IPS DF 19.7 (cell line): ENCODE results near the gene KIRREL3.

Experiments
- DNase-seq: peaks from one replicate; pipeline ENCODE4 v3.0.0-alpha.2; 2013; ENCODE audit warnings: low read depth, low spot score

The KIRREL3 gene

DNA sequence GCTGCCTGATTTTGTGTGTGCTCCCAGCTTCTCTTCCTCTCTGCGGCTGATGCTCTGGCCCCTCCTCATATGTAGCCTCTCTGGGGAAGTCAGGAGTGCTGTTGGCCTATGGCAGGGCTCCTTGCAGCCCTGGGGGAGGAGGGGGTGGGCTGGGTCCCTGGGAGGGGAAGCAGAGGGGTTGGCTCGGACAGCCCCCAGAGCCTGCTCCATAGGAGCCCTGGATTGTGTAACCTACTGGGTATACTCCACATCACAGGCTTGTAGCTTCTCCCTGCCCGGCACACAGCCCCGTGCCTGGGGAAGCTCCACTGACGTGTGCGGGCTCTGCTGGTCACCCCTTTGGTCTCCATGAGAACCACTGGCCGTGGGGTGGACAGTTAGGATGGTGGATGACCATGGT lies 531.3 kb downstream of the KIRREL3 start:
- DNase-seq: no peak

DNA sequence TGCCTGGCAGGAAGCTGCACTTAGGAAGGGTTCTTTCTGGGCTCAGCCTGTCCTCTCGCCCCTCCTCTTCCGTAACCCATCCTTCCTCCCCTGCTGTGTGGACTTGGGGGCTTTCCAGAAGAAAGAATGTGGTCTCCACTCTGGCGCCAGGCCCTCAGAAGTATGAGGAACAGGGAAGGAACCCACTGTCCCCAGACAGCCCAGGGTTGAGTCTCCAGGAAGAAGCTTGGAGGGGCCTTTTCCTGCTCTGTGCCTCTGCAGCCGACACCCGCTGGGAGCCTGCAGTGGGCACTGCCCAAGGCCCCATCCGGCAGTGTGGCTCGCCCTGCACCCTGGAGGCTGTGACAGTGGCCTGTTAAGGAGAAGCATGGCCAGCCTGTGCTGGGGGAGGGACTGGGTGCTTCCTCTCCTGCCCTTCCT lies 532.5 kb downstream of the KIRREL3 start:
- DNase-seq: no peak

DNA sequence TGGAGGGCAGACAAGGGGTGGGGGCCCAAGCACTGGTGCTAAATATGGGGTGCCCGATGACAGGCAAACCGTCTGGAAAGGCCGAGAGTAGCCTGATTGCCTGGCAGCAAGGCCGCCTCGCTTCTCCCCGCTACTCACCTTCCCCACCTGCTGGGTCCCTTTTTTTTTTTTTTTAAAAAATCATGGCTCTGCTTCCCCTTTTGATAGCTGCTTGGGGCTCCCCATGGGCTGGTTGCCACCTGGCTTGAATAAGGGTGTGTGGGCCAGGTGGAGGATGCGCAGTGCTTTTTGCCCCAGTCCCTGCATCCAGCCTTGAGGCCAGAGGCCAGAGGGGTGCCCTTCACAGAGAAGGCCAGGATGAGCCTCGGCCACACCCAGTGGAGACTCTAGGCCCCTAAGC lies 533.1 kb downstream of the KIRREL3 start:
- DNase-seq: no peak

DNA sequence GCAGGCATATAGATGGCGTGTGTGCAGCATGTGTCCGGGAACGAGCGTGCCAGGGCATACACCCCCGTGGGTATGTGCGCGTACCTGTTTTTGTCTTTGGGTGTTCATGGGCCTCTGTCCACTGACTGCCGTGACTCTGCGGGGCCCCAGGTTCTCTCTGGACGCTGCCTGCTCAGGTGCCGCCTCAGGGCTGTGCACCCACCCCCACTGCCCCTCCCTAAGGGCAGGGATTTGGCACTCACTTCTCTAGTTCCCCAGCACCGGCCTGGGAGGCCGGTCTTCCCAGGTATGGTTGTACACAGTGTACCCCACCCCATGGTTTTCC lies 533.6 kb downstream of the KIRREL3 start:
- DNase-seq: no peak

DNA sequence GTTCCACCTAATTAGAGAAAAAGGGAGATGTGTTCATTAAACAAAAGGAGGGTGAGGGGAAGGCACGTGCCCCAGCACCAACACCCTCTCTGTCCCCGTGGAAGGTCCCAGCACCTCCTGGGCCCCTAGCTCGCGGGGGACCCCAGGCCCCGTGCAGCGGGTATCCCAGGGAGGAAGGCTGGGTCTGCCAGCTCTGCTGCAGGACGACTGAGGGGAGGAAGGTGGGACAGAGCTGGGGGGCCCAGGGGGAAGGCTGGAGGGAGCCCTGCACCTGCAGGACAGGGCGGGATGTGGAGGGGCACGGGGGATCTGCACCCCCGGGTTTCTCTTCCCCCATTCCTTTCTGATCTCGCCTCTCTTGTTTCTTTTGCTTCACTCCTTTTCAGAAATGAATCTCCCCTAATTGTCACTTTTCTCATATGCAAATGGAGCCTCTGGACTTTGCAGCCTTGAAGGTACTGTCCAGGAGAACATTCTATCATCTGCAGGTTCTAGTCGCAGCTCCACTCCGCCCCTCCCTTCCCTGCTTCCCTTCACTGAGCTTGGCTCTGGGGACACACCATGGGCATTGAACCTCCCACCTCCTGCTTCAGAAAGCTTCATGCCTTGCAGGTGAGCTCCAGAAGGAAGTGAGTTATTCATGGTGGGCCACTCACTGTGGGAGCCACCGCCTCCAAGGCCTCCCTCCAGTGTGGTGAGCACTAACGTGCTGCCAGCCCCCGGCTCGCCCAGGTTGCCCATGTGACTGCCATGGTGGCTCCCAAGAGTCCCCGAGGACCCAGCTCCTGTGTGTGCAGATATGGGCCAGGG lies 534.1 kb downstream of the KIRREL3 start:
- no peak for DNase-seq

DNA sequence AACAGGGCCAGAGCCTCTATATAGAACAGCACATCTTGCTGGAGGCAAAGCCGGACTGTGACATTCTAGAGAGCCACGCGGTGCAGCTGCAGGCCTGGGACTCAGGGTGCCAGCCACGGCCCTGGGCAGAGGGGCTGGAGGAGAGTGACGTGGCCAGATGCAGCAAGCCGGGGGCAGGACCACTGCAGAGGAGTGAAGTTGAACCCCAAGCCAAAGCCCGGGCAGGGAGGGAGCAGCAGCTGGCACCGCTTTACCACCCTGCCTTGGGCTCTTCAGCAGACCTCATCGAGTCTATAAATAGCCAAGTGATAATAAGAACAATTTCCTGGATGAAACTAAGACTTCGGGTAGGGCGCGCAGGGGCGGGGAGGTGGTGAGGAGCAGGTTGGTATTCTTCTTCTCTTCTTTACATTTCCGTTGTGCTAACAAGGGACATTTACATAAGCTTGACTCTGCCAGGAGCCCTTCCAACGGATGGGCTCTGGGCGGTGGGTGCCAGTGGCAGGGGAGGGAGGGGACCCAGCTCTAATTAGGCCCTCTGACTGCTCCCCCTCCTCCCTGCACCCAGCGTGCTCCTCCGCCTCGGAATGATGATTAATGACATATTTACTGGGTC lies 534.9 kb downstream of the KIRREL3 start:
- DNase-seq: no peak

DNA sequence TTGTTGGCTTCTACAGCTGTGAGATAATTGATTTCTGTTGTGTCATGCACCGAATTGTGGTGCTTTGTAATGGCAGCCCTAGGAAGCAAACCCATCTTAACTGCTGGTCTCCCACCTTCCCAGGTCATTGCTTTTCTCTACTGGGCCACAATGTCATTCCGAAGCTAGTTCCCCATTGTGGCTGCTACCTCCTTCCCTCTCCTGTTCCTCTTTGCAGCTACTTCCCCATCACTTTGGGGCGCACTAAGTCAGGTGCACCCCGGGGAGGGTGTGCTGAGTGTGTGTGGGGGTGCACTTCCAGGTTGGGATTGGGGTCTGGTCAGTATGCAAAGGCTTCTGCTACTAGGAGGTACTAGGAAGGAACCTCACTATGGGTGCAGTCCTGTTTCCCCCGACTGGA lies 535.8 kb downstream of the KIRREL3 start:
- DNase-seq: no peak

DNA sequence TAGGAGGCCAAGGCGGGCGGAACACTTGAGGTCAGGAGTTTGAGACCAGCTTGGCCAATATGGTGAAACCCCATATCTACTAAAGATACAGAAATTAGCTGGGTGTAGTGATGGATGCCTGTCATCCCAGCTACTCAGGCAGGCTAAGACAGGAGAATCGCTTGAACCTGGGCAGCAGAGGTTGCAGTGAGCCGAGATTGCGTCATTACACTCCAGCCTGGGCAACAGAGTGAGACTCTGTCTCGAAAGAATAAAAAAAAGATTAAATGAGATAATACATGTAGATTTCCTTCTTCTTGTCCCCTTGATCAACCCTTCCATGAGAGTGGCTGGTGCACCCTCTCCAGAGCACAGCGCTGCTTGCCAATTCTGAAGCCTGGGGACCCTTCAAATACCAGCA lies 538.1 kb downstream of the KIRREL3 start:
- DNase-seq: no peak

DNA sequence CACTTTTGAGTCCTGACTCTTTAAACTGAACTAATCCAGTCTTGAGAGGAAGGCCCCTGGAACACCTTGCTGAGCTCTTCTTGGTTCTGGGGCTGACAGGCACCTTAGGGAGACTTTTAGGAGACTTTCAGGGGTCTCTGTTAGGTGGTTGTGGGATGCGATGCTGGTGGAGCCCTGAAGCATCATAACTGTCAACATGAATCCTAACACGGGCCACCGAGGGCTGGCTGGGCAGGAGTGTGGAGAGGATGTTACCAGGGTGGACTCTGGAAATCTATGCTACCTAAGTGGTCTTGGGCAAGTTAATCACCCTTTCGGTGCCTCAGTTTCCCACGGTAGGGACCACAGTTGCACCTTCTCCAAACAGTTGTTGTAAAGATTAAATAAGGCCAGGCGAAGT lies 538.6 kb downstream of the KIRREL3 start:
- no peak for DNase-seq

DNA sequence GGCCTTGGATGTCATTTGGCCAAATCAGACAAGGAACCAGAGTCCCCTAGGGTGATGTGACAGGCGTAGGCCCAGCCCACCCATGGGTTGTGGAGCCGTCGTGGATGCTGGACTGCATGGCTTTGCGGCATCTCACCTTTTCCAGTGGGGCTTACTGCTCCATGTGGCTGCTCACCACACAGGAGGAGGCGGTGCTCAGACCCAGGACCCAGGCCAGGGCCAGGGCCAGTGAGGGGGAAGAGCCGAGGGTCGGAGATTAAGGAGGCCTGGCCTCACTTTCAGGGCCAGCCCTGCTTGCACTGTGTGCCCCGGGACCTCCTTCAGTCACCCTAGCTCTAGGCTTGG lies 539.5 kb downstream of the KIRREL3 start:
- DNase-seq: no peak

DNA sequence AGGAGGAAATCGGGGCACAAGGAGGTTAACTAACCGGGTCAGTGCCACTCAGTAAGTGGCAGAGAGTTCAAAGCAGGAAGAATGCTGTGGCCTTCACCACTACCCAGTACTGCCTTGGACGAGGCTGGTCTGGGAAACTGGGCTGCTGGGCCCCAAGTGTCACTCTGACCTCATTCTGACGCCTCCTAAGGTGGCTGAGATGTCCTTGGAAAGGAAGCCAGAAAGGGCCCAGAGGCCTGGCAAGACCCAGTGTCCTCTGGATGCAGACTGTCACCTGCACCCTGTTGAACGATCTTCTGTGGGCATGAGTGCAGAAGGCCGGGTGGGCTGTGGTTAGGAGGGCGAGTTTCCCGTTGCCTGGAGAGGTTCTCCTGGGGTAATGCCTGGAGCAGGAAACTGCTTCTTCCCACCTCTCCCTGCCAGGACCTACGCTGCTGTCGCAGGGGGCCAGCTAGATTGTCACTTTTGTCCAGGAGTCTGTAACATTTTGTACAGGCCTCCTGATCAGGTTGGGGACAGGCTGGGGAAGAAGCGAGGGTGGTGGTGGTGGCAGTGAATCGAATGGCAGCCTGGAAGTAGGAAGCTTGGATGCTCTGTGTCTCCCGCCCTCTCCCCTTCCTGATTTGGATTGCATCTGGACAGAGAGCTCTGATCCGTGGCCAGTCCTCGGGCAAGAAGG lies 540.0 kb downstream of the KIRREL3 start:
- no peak for DNase-seq

DNA sequence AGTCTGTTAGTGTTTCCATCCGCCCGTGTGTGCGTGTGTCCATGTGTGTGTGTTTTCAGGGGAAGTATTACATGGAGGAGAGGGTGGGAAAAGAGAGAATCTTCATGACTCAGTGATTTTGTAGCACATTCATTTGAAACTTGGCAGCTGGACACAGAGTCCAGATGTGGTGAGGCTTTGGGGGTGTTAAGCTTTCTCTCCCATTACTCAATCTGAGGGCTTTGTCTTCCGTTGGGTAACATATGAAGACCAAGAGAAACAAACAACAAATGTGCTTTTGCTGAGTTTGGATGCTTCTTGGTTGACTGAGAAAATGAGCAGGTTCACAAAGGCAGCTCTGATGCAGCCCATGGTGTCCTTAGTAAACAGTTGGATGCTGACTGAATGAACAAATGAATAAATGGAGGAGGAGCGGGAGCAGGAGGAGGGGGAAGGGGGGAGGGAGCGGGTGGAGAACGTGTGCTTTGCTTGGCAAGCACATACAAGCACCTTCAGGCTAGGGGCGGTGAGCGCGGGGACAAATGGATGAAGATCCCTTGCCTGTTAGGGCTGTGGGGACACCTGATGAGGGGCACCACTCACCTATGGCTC lies 540.8 kb downstream of the KIRREL3 start:
- no peak for DNase-seq

DNA sequence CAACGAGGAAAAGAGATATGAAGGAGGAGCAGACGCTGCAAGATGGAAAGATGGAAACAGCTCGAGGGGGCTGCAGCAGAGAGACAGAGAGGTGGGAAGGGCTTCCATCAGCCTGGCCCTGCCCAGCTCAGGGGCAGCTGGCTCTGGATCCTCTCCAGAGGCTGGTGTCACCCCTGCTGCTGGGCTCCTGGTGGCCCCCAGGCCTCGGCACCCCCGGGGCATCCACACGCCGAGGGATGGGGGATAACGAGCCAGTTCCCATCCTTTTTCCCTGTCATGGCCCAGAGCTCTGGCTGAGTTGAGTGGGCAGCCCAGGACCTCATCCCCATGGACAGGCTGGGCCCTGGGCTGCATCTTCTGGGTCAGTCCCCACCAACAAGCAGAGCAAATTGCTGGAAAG lies 542.8 kb downstream of the KIRREL3 start:
- DNase-seq: no peak

DNA sequence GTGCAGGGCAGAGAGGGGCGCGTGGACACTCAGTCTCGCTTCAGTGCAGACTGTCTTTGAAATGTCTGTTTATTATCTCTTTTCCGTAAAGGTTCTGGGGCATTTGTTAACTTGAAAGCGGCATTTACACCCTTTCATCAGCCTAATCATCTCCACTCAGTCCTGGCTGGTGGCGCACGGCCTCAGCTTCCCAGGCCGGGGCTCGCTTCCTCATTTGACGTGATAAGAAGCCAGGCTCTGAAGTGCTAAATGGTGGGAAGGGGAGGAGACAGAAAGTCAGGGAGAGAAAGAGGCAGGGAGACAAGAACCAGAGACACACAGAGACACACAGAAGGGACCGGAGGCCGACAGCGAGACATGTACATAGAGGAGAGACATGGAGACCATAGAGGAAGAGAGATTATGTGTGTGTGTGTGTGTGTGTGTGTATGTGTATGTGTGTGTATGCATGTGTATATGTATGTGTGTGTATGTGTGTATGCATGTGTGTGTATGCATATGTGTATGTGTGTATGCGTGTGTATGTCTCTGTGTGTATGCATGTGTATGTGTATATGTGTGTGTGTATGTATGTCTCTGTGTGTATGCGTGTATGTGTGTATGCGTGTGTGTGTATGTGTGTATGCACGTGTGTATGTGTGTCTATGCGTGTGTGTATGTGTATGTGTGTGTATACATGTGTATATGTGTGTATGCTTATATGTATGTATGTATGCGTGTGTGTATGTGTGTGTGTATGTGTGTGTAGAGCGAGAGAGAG lies 543.6 kb downstream of the KIRREL3 start:
- DNase-seq: no peak

DNA sequence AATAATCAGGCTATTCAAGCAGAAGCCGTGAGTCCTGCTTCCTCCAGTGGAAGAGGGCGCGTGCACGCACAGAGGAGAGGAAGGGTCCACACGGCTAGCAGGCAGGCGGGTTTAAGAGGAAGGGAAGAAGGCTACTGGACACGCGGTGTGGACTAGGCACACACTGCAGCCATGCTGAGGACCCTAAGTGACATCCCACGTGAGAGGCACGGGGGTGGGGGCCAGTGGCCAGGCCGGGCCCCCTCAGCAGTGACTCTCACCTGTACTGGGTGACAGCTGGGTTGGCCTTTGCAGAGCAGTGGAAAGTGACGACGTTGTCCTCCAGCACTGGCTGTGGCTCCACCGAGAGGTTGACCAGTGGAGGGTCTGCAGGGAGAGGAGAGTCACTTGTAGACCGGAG lies 544.5 kb downstream of the KIRREL3 start:
- no peak for DNase-seq

DNA sequence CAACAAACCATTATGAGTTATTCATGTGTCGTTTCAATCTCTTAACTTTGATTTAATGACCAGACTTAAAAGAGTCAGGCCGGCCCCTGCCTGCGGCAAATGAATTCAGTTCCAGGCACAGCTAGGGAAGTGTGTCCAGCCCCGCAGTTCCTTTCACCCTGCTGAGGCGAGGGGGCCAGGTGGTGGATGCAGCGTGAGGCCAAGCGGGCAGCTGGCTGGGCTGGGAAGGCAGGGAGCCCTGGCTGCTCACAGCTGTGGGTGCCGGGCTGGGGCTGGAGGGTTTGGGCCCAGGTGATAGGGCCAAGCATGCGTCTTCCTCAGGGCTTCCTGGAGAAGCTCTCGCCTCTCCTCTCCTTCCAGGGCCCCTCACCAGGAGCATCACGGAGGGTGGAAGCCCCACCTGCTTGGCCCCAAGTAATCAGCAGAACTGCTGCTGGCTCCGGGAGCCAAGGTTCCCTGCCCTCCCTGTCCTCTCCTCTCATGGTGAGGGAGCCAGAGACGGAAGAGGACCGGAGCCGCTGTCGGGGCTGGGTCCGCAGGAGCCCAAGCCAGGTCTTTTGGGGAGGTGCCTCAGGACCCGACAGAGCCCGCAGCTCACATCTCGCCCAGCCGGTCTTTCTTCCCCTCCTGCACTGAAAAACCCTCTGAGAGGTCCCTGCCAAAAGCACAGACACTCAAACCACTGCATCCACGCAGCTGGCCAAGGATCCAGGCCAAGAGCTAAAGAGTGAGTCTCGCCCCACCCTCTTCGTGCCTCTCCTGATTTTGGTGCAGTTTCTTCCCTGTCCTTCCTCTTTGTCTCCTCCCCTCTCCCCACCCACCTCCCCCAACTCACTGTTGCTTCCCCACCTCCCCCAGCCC lies 548.1 kb downstream of the KIRREL3 start:
- no peak for DNase-seq

DNA sequence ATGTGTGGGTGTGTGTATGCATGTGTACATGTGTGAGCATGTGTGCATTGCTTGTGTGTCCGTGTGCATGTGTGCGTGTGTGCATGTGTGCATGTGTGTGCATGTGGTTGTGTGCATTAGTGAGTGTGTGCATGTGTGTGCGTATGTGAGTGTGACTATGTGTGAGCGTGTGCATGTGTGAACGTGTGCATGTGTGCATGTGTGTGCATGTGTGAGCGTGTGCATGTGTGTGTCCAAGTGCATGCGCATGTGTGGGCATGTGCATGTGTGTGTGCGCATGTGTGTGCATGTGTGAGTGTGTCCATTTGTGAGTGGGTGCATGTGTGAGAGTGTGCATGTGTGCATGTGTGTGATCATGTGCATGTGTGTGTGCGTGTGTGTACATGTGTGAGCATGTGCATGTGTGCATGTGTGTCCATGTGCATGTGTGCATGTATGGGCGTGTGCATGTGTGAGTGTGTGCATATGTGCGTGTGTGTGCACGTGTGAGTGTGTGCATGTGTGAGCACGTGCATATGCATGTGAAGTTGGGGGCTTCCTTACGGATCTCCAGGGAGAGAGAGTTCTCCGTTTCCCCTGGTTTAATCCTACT lies 549.3 kb downstream of the KIRREL3 start:
- no peak for DNase-seq

DNA sequence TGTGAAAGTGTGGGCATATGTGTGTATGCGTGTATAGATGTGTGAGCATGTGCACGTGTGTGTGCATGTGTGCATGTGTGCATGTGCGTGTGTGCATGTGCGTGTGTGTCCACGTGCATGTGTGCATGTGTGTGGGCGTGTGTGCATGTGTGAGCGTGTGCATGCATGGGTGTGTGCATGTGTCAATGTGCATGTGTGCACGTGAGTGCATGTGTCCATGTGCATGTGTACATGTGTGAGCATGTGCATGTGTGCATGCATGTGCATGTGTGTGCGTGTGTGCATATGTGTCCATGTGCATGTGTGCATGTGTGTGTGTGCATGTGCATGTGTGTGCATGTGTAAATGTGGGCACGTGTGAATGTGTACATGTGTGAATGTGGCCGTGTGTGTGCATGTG lies 549.8 kb downstream of the KIRREL3 start:
- DNase-seq: no peak

DNA sequence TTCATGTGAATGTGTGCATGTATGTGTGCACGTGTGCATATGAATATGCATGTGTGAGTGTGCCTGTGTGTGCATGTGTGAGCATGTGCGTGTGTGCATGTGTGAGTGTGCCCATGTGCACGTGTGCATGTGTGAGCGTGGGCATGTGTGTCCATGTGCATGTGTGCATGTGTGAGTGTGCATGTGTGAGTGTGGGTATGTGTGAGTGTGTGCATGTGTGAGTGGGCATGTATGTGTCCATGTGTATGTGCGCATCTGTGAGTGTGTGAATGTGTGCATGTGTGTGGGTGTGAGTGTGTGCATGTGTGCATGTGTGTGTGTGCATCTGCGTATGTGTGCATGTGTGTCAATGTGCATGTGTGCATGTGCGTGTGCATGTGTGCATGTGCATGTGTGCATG lies 550.4 kb downstream of the KIRREL3 start:
- no peak for DNase-seq

DNA sequence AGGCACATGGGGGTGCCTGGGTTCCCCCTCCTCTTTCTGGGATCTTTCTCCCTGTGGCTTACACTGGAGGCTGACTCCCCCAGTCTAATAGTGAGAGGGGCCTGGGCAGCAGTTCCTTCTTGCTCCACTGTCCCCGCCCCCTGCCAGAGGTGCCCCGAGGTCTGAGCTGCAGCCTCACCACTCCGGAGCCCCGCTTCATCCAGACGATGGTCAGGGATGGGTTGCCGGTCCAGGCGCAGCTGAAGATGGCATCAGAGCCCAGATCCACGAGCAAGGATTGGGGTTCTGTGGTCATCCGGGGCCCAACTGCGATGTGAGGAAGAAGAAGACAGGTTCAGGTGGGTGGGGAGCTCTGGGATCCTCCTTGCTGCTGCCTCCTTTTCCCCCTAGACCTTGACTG lies 554.0 kb downstream of the KIRREL3 start:
- no peak for DNase-seq

DNA sequence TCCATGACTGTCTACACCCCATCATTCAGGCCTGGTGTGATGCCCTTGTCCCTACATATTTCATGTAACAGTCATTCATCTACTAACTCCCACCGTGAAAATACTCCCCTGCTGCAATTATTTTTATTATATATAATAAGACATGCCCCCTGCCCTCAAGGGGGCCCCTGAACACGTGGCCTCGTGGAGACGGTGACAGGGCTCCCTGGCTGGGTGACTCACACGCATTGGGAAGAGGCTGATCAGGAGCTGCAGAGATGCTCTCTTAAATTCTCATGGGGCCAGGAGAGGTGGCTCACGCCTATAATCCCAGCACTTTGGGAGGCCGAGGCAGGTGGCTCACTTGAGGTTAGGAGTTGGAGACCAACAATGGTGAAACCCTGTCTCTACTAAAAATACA lies 556.5 kb downstream of the KIRREL3 start:
- no peak for DNase-seq
